Fibroblast of gingiva (primary cell): Measurements from ENCODE around the gene DTD1.

Experiments used
- DNase-seq: peaks from one replicate; pipeline ENCODE4 v3.0.0-alpha.2; 2011; ENCODE audit warnings: low read depth

The DTD1 gene

DNA sequence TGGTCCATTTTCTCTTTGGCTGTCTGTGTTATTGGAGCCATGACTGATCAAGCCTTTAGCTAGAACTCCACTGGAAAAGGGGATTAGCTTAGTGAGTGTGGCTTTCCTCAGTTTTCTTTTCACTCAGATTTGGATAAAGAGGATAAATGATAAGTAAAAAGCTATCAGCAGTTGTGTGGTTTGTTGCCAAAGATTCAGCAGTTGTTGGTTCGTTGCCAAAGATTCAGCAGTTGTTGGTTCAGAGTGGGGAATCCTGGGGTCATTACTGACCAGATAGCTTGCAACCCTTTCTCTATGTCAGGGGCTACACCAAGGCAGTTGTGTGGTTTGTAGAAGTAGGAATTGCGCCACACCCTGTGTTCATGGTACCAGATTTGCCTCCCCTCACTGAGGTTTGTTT is 118.1 kb downstream of the DTD1 start:
- DNase-seq, result no peak

DNA sequence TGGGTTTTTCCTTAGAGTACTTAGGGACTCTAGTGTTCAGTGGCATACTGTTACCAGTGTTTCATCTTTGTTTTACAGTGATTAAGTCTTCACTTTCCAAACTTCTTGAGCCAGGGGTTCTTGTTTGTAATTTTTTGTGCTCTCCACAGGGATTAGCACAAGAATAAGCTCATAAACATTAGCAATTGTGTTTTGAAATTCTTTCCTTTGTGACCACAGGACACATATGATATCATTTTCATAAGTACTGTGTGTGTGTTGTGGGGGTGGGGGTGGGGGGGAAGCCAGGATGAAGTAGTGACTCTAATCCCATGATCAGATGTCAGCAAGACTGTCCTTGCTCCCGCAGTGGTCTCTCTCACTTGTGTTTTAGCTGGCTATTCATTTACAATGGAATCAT is 124.3 kb downstream of the DTD1 start:
- peak; percentile 58 for DNase-seq

DNA sequence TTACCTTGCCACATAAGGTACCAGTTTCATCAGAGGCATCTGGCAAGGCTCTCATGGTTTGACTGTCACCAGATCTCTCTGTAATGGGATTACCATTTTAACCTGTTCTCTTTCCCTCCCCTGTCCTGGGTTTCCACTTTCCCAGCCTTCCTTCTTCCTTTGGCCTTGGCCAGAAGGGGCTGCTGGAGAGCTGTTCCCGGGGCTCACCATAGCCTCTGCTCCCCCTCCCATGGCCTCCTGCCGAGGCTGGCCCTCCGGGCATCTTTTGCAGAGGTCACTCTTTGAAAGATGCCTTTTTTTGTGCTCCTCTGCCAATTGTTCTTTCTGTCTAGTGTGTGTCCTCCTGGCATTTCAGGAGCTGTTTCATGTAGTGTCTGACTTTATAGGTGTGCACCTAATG is 125.0 kb downstream of the DTD1 start:
- DNase-seq, result no peak

DNA sequence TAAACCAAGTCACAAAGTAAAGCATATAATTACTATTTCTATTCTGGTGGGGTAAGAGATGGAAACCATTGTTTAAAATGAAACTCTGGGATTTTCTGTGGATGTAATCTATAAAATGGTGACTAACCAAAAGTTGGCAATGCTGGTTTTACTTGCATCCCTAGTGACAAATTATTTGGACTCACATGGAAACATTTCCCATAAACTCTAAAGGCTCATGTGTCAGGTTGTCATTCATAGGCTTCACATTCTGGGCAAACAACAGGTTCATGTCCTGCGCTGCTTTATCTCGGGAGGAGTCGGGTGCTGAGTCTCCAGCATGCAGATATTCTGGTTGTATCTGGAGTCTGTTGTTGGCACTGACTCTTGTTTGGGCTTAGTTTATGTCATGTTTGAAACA is 127.7 kb downstream of the DTD1 start:
- DNase-seq, result no peak

DNA sequence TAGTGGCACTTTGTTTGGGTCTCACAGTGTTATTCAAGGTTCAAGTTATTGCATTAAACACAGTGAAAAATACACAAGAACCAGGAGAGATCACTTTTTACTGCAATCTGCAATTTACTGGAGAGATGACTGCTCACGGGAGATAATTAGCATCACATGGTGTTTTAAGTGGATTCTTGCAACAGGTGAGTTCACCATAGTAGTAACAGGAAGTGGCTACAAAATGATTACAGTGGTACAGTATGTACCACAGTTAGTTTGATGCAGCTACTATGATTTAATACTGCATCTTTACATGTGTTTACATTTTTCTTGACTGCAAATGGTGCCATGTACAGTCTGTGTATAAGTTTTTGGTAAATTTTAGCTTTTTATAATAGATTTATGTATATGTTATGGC is 129.2 kb downstream of the DTD1 start:
- no peak for DNase-seq

DNA sequence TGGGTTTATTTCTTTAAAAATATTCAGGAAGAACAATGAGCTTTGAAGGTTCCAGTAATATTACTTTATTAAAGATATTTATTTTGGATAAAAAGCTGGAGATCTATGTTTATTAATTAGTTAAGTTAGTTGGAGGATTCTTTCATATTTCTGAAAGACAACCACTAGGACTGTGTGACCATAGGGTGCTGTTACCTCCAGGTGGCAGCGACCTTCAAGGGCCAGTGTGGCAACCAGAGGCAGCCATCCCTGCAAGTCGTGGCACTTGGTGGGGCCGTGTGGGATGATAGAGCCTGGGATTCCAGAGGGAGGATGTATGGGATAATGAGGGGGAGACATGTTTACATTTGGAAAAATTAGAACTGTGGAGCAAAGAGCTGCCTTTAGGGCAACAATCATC is 130.3 kb downstream of the DTD1 start:
- no peak for DNase-seq

DNA sequence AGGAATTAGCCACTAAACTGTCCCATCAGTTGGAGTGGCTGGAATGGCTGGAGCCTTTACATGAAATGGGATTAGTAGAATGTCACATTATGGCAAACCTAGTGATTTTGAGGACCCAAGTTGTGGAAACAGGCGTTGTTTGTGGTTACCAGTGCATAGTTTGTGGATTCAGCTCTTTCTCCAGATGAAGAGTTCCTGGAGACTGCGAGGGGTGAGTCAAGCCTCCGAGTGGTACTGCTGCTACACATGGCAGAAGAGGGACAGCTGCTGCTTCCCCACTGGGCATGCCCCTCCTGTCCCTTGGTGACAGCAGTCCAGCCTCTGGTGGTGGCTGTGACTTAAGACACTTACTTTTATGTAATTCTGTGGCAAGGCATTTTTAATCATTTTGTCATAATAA is 131.6 kb downstream of the DTD1 start:
- DNase-seq, result peak; percentile 14

DNA sequence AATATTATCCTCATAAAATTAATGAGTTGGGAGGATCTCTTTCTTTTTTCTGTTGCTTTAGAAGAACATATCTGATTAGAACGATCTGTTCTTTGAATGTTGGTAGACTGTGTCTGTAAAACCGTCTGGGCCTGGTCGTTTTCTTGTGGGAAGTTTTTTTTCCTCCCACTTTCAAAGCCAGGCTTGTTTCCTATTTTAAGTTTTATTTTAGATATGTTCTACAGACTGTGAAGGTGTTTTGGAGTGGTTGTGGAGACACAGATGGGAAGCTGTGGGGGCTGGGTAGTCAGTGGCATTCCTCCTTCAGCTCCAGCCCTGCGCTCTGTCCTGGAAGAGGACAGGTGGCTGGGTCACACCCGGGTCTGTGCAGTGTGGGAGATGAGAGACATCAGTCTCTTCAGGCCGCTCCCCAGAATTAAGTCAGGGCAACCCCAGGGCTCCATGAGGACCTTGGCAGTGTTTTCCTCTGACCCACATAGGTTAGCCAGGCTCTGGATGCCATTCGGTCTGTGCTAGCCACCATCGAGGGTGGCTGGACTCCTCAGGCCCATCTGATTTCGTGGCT is 133.8 kb downstream of the DTD1 start:
- DNase-seq, result no peak

DNA sequence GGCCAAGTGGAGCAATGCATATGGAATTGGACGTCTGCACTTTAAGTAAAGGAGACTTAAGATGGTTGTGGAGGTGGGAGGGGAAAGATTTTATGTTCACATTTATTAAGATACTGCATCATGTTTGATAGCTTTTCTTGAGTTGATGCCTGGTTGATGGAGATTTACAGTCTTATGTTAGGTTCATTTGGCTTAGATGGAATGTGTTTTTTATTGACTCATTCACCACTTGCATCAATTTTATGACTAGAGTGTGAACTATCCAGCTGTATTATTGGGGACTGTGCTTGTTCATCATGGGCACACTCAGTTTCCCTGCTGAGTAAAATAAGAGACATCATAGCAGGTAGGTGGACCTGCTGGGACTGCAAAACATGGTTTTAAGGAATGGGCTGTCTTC is 134.5 kb downstream of the DTD1 start:
- DNase-seq, result no peak

DNA sequence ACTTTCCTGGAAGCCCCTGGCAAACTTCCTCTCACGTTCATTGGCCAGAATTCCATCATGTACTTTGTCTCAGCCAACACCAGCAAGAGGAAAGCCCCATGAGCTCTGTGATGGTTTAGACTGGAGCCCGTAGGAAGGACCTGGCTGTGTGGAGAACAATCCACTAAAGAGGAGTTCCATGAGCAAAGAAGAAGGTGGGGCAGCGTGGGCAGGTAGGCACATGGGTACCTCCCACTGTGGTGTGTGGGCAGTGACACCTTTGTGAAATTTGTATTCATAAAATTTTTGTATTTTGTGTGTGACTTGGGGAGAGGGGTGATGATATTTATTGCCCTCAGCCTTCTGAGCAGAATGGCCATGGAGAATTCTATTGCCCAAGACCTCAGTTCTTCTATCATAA is 136.2 kb downstream of the DTD1 start:
- DNase-seq, result no peak

DNA sequence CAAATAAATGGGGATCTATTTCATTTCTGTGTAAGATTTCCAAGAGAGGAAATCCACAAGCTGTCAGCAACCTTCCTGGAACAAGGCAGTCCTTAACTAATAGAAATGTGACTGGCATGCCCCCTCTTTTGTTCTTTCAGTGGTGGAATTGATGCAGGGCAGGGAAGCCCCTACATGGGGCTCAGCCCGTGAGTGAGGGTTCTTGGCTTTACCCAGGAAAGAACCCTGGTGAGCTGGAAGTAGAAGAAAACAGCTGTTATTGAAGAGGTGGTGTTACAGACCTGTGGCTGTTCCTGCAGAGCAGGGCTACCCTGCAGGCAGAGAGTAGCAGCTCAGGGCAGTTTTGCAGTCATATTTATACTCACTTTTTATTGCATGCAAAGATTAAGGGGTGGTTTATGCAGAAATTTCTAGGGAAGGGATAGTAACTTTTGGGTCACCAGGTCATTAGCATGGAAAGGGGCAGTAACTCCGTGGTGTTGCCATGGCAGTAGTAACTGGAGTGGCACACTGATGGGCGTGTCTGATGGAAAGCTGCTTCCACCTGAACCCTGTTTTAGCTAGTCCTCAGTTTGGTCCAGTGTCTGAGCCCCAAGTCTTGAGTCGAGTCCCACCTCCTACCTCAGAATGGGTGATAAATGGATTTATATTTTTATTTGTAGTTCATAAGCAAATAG is 137.1 kb downstream of the DTD1 start:
- DNase-seq, result no peak

DNA sequence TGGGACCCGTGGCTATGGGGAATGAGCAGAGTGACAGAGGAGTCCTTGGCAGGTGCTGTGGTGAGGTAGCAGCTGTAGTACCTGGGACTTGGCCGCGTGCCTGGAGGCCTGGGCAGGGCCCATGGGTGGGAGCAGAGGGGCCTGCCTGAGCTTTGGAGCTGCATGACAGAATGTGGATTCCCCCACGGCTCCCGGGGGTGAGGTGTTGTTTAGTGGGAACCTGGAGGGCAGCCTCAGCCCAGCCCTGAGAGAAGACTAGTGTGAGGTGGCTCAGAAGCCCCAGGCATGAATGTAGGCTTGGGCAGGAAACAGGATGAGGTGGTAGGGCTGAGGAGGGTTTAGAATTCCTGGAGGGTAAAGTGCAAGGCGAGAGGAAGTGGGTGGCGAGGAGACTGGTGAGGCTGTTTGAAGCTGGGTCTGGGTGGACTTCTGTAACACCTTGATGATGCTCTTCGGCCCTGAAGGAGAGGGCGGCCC is 139.2 kb downstream of the DTD1 start:
- DNase-seq, result no peak

DNA sequence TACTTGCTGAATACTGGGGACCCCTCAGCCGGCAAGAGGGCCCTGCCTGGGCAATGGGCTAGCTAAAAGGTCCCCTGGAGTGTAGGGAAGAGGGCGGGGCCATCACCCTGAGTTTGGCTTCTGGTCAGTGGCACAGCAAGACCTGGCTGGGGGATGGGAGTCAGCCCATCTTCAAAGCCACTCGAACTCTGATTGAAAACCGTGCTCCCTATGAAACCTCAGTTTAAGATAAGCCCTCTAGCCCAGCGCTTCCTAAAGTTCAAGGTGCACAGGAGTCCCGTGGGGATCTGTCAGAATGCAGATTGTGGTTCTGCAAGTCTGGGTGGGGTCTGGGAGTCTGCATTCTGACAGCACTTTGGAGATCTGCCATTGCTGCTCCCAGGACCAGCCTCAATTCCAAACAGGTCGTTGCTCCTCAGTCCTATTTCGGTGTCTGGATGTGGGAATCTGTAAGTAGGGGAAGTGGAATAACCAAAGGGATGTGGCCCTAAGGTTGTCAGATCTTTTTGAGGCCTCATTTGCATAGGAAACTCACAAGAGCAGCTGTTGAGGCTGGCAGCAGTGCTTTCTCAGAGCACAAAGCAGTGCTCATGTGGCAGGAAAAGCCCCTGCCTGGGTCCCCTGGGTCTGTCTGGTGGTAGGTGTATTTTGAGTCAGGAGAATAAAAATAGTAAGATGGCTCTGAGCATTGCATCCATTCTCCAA is 140.5 kb downstream of the DTD1 start:
- no peak for DNase-seq

DNA sequence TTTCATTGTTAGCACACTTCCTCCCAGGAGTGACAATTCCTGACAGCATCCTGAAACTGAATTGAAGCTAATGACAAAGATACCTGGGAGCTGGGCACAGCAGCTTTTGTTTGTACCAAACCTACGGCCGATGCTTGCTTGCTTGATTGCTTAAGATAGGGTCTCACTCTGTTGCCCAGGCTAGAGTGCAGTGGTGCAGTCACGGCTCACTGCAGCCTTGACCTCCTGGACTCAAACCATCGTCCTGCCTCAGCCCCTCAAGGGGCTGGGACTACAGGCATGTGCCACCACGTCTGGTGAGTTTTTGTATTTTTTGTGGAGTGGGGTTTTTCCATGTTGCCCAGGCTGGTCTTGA is 141.0 kb downstream of the DTD1 start:
- no peak for DNase-seq

DNA sequence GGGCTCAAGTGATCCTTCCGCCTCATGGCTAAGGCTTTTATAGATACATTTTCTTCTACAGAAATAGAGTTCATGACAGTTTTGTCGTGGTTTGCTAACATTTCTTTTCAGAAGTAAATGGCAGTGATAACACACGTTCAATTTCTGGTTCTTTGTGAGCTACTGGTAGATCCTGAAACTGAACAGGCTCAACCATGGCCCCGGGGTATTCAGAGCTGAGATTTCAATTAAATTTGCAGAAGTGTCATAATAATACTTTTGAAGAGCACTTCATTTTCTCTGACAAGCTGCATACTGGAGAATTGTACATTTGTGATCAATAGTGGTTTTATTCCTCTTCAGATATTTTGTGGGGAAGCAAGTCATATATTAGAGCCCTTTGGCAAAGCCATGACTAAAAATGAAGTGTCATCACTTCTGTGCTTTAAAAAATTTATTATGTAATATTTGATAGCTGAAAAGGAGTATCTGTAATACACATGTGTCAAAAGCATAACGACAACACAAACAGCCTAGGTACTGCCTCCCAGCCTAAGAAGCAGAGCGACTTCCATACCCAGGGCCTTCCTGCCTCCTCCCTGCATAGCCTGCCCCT is 141.5 kb downstream of the DTD1 start:
- DNase-seq, result no peak

DNA sequence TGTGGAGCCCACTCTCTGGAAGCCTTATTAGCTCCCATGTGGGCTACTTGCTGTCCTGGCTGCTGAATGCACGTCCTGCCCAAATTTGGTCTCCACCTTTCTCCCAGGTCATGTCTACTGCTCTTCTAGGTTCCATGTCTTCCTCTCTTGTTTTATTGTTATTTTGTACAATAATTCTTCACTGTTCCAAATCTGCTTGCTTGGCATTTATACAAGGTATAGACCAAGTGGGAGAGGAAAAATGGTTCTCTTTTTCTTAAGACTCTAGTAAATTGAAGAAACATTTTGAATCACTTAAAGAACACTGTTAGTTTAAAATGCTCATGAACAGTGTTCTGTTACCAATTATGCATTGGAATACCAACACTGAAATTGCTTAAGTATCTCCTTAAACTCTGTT is 144.1 kb downstream of the DTD1 start:
- no peak for DNase-seq

DNA sequence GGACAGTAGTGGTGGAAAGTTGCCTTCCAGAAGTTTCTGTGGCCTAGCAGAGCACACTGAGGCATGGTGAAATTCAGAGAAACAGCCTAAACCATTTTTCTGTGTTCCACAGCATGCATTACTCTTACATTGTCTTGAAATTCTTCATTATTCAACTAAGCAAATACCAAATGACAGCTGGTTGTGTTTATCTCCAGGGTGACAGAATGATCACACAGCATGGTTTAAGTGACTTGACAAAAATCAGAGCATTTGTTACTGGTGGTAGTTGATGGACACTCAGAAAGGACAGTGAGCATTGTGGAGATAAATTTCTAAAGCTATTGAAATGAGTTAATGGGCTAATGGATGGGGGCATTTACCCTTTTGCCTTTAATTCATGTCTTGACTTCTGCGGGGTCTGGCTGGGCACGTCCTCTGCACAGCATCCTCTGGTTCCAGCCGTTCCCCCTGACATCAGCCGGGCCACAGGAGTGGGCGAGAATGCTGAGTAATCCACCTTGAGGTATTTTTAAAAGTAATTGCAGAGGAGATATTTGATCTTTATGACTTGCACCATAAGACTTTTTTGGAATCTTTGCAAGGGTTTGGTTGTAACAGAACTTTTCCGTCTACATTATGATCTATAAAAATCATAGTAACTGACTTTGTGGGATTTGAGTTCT is 146.8 kb downstream of the DTD1 start:
- no peak for DNase-seq

DNA sequence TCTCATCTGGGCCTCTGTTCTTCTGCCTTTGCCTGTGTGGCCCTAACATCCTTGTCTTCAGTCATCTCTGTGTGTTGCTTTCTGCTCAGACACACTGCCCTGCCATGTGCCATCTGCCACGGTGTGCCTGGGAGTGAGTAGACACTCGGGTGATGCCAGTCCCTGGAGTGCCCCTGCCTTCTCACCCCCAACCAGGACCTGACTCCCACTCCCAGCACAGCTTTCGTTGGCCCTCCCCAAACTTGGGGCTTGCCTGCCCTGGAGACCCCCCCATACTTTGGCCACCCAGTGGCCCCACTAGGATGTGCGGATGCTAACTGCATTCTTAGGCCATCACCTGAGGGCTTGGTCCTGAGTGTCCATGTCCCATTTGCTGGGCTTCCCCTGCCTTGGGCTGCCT is 149.3 kb downstream of the DTD1 start:
- no peak for DNase-seq

DNA sequence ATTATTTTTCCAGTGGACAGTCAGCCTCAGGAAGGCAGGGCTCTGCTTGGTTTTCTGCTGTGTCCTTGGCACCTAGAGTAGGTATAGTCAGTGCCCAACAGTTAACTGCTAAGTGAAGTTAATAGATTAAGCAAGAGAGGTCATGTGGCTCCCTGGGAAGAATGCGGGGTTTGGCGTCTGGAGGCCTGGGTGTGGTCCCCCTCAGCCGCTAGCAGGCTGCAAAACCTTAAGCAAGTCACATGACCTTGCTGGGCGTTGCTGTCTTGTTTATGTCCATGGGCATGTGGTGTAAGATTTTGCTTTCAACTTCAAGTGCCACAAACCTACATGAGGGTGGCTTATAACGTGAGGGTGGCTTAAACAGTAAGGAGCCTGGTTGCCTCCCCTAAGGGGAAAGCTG is 150.2 kb downstream of the DTD1 start:
- peak; percentile 70 for DNase-seq

DNA sequence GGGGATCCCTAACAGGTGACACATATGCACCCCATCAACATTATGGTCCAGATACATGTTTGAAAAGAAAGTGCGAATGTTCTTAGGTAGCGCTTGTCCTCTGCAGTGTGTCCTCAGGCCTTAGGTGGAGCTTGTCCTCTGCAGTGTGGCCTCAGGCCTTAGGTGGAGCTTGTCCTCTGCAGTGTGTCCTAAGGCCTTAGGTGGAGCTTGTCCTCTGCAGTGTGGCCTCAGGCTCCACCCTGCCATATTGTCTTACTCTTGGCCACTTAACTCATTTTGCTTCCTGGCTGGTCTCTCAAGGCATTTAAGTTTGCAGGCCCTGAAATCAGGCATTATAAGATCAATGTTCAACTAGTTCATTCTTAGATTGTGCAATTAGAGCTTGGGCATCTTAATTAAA is 151.0 kb downstream of the DTD1 start:
- no peak for DNase-seq

DNA sequence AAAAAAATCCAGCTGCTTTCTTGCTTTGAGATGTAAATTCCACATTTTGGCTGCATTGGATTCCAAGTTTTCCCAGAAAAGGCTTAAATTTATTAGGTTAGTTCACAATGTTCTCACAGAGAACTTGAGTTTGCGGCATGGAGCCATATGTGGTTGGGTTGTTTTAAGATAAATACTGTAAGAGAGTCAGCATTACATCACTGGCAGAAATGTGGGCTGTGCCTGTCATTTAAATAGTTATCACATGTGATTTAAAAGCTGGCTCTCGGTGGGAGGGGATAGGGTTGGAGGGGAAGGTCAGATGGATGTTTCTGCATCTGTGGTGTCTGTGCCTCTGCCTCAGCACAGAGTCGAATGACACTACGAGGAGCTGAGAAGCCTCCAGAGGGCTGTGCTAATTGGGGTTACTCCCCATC is 151.9 kb downstream of the DTD1 start:
- DNase-seq, result peak; percentile 85

DNA sequence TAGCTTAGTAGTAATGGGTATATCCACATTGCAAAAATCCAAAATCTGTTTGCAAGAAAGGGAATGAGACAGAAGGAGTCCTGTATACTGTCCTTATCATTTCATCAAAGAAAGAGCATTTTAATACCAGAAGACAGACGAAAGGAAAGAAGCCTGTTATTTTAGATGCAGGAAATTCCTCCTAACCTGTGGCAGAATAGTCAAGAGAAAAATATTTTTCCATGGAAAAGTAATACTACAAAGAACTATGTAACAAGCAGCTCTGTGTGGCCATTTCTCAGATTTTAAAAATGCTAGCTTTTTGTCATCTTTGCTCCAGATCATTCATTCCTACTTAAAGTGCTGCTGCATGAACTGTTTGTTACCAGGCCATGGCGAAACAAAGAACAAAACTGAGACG is 152.9 kb downstream of the DTD1 start:
- no peak for DNase-seq

DNA sequence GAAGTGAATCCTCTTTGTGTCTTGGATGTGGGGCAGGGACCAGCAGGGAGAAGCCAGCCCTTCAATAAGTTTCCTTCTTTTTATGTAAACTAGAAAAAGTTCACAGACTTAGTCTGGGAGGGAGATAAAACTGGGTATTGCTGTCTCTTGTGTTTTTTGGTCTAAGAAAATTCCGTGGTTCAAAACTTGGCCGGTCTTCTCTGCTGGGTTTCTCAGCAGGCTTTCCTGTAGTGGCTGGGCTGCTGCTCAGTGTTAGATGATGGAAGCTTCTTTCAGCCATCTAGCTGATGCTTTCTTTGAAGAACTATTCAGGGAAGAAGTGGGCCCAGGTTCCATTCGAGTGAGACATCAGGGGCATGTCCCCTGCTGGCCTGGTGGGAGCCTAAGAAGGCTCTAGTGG is 155.0 kb downstream of the DTD1 start:
- no peak for DNase-seq
